Endothelial cell (in vitro differentiated cells): ENCODE data around the gene FMNL1. TPM values are rescaled to one million over a fixed set of nuclear protein-coding genes. Genes with fewer than 3 reads are reported as not detected.

Experiments used
- DNase-seq: peaks from one replicate; pipeline ENCODE4 v3.0.0; 2021; ENCODE audit warnings: low spot score
- H3K27ac Mint-ChIP-seq: one replicate; pipeline ENCODE4 v1.8.0; 2021; ENCODE audit warnings: mixed read lengths, inconsistent platforms; ENCODE audit not compliant: unreplicated experiment
- H3K27me3 Mint-ChIP-seq: one replicate; pipeline ENCODE4 v1.8.0; 2021; ENCODE audit warnings: mild to moderate bottlenecking, moderate library complexity, mixed read lengths, inconsistent platforms; ENCODE audit not compliant: unreplicated experiment
- H3K36me3 Mint-ChIP-seq: one replicate; pipeline ENCODE4 v1.8.0; 2021; ENCODE audit warnings: mild to moderate bottlenecking, low read depth, mixed read lengths, inconsistent platforms; ENCODE audit not compliant: unreplicated experiment
- H3K4me1 Mint-ChIP-seq: one replicate; pipeline ENCODE4 v1.8.0; 2021; ENCODE audit warnings: mild to moderate bottlenecking, mixed read lengths, inconsistent platforms; ENCODE audit not compliant: unreplicated experiment
- H3K4me3 Mint-ChIP-seq: one replicate; pipeline ENCODE4 v1.8.0; 2021; ENCODE audit warnings: mild to moderate bottlenecking, mixed read lengths, inconsistent platforms; ENCODE audit not compliant: unreplicated experiment
- H3K9me3 Mint-ChIP-seq: one replicate; pipeline ENCODE4 v1.8.0; 2021; ENCODE audit warnings: mixed read lengths, inconsistent platforms; ENCODE audit not compliant: unreplicated experiment
- CTCF ChIP-seq: fragments of 200-600 bp; sonication (generic); IDR thresholded peaks from one replicate; pipeline ENCODE4 v1.5.0; 2021; ENCODE audit warnings: antibody characterized with exemption; ENCODE audit not compliant: unreplicated experiment
- total RNA-seq: library from RNA; stranded (reverse); fragmentation: NEBNext Ultra II Directional; extraction: Animal tissue kit (Norgen Biotek cat#: 25700); gene quantifications from one replicate; pipeline ENCODE4 v1.2.1, GENCODE V29; 2021; ENCODE audit not compliant: unreplicated experiment

FMNL1 gene
- total RNA-seq, 1 donor from 2014 or later, result 103 TPM

- no peak for TF ChIP-seq CTCF
- Mint-ChIP-seq H3K4me3 (no peak overlapping the region), H3K4me1 (peaks cover 13% of the 10 kb centered on the region), H3K9me3 (no peaks in the 10 kb centered on the region), H3K27me3 (peaks cover 5% of the 10 kb centered on the region), H3K36me3 (peaks cover 4% of the 10 kb centered on the region), H3K27ac (no peak overlapping the region)
- DNase-seq, result no peak
Observed at GRCh38 chr17:45255358-45255757, 33.7 kb downstream of the FMNL1 start.

DNA sequence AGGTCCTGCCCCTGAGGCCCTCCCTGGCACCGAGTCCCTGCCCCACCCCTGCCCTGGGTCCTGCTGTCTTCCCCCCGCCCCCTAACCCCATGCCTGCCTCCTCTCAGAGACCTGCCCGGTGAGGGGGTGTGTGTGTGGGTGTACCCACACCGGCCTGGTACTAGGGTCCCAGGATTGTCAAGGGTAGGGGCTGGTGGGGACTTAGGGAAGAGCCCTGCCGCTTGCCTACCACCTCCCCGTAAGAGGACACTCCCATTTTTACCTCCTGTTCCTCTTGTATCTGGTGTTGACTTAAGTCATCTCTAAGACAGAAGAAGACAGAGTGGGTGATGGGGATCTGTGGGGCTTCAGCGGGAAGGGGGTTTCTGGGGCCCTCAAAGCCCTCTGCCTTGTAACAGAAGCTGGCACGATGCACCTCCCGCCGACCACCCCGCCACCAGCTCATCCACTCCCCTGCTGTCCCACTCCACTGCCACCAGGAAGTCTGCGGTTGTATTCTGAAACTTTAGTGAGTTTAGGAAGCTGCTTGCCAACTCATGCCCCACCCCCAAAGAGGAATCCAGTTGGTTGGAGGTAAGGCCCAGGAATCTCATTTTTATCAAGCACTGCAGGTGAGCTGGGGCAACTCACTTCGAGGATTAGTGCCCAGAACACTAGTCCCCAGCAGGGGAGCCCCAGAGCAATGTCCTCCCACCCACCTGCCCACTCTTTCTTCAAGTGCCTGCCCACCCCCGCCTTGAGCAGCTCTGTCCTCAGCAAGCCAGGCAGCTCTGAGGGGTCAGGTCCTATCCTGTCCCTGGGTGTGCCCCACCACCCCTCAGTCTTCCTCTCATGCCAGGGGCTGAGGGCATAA is 34.7 kb downstream of the FMNL1 start:
- no peak for DNase-seq
- peaks cover 4% of the 10 kb centered on the region for H3K36me3 Mint-ChIP-seq

GRCh38 chr17:45257115-45257514 is 35.4 kb downstream of the FMNL1 start:
- Mint-ChIP-seq H3K4me1 (peaks cover 13% of the 10 kb centered on the region), H3K27me3 (peaks cover 10% of the 10 kb centered on the region), H3K4me3 (no peak overlapping the region), H3K36me3 (peaks cover under 1% of the 10 kb centered on the region), H3K27ac (peak overlapping the region; percentile 54), H3K9me3 (no peaks in the 10 kb centered on the region)
- TF ChIP-seq CTCF, result no peak
- DNase-seq, result no peak

More for the DNA sequence above, 34.7 kb downstream of the FMNL1 start:
- Mint-ChIP-seq H3K27ac (no peak overlapping the region), H3K27me3 (peaks cover 8% of the 10 kb centered on the region), H3K9me3 (no peaks in the 10 kb centered on the region), H3K4me1 (peaks cover 13% of the 10 kb centered on the region), H3K4me3 (no peak overlapping the region)
- TF ChIP-seq CTCF, result no peak

DNA sequence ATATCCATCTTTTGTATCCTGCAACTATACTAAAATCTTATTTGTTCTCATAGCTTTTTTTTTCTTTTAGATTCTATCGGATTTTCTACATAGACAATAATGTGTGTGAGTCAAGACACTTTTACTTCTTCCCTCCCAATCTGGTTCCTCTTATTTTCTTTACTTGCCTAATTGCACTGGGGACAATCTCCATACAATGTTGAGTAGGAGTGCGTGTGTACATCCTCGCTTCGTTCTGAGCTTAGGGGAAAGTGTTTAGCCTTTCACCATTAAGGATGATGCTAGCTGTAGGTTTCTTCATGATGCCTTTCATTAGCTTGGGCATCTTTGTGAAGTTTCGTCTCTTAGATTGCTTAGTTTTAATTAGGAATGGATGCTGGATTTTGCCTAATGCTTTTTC is 37.3 kb downstream of the FMNL1 start:
- Mint-ChIP-seq H3K27me3 (peaks cover 7% of the 10 kb centered on the region), H3K4me1 (peaks cover 8% of the 10 kb centered on the region), H3K36me3 (no peaks in the 10 kb centered on the region), H3K27ac (no peak overlapping the region), H3K4me3 (no peak overlapping the region), H3K9me3 (no peaks in the 10 kb centered on the region)
- no peak for TF ChIP-seq CTCF
- DNase-seq, result no peak

DNA sequence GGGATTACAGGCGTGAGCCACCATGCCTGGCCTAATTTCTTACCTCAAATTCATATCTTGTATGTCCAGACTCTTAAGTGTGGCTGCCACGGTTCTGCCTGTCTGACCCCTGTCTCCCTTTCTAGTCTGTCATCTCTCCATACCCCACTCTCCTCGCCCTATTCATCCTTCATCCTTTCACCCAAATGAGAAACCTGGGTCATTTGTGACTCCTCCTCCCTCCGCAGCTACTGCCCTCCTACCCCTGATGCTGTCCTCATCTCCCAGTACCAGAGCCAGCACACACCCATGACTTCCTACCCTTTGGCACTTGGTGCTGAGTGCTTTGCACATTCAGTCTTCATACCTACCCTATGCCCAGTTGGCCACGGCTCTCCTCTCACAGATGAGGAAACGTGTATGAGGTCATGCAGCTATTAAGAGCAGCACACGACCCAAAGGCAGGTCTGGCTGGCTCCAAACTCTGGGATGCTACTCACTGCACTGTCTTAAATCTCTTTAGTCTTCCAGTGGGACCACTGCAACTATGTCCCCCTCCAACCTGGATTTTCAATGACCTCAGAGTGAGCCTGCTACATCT is 38.6 kb downstream of the FMNL1 start:
- peaks cover 8% of the 10 kb centered on the region for H3K4me1 Mint-ChIP-seq
- H3K4me3 Mint-ChIP-seq, result peak overlapping the region; percentile 8
- peaks cover 3% of the 10 kb centered on the region for H3K36me3 Mint-ChIP-seq
- H3K27me3 Mint-ChIP-seq, result peaks cover 7% of the 10 kb centered on the region
- H3K9me3 Mint-ChIP-seq, result no peaks in the 10 kb centered on the region
- no peak for TF ChIP-seq CTCF
- no peak overlapping the region for H3K27ac Mint-ChIP-seq
- no peak for DNase-seq
